ENCODE results near the gene TNFRSF12A. TPM values are rescaled to one million over a fixed set of nuclear protein-coding genes. Genes with fewer than 3 reads are reported as not detected.

Gene TNFRSF12A
- total and polyA plus RNA-seq, 12 donors, result 28.0 to 740 (median 108) TPM

DNA sequence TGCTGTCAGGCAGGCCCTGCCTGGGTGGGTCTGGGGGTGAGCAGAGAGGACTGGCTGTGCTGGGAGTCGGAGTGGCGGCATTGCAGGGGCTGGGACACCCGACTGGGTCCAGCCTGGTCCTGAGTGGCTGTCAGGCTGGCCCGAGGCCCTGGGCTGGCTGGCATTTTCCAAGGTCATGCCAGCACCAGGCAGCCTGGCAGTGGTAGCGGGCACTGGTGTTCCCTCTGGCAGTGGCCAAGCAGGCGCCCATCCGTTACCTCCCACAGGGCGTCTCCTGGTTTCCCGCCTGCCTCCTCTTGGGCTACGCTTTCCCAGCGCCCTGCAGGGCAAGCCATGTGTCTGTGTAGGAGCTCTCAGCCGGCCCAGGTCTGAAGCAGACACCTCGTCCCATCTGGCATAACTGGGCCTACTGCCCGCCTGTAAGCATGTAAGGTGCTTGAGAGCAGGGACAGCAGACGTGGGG is 34.2 kb upstream of the TNFRSF12A start:
- intact Hi-C loops (cut with DNase I), result no loop called here
- TF ChIP-seq, protein P1, sequence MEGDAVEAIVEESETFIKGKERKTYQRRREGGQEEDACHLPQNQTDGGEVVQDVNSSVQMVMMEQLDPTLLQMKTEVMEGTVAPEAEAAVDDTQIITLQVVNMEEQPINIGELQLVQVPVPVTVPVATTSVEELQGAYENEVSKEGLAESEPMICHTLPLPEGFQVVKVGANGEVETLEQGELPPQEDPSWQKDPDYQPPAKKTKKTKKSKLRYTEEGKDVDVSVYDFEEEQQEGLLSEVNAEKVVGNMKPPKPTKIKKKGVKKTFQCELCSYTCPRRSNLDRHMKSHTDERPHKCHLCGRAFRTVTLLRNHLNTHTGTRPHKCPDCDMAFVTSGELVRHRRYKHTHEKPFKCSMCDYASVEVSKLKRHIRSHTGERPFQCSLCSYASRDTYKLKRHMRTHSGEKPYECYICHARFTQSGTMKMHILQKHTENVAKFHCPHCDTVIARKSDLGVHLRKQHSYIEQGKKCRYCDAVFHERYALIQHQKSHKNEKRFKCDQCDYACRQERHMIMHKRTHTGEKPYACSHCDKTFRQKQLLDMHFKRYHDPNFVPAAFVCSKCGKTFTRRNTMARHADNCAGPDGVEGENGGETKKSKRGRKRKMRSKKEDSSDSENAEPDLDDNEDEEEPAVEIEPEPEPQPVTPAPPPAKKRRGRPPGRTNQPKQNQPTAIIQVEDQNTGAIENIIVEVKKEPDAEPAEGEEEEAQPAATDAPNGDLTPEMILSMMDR (IDR thresholded peaks at IDR 0.05), result no peak
- peak overlapping the region; percentile 47 to 95 (median 84) for H3K27ac ChIP-seq
- H3K36me3 ChIP-seq, result no peaks in the 10 kb centered on the region
- DNase-seq (peak; percentile 54 to 64), ATAC-seq (peak; percentile 57 to 87 (median 77))
- peaks cover 3 to 38% (median 17%) of the 10 kb centered on the region in 9 donors for H3K4me1 ChIP-seq
- no peaks in the 10 kb centered on the region for H3K9me3 ChIP-seq
- 41 to 59% methylated on average over 15 of the region's 15 CpGs for WGBS, 2 donors
- H3K27me3 ChIP-seq, result peaks cover 0 to 32% (median 11%) of the 10 kb centered on the region in 7 donors
- H3K4me3 ChIP-seq, result no peak overlapping the region

DNA sequence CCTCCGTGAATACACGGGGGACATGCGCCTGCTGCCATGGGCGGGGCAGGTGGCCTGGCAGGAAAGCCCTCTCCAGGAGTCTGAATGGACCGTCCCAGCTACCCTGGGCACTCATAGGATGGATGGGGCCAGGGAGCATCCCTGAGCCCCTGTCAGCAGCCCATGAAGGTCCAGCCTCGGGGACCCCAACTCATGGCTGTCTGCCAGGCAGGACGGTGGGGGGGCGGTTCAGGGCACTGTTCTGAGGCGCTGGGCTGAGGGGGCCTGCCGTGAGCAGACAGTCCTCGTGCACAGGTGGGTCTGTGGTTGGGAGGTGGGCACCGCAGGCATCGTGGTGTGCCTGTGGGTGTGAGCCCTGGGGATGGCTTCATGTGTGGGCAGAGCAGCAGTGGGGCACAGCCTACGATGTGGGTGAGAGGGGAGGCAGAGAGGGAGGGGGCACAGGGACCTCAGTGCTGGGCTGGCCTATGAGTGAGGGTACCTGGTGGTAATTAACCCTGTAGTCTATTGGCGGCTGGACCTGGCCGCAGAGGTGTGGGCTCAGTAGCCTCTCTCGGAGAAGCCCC is 33.5 kb upstream of the TNFRSF12A start:
- H3K4me3 ChIP-seq, result no peak overlapping the region
- peak overlapping the region in 4 of 10 donors; percentile 81 to 95 (median 90) for H3K27ac ChIP-seq
- no peak for DNase-seq
- 76 to 84% methylated on average over 17 of the region's 17 CpGs for WGBS, 2 donors
- intact Hi-C loops (cut with DNase I), result no loop called here
- peaks cover 3 to 32% (median 12%) of the 10 kb centered on the region in 9 donors for H3K4me1 ChIP-seq
- H3K27me3 ChIP-seq, result peaks cover 0 to 32% (median 11%) of the 10 kb centered on the region in 7 donors
- no peaks in the 10 kb centered on the region for H3K9me3 ChIP-seq
- H3K36me3 ChIP-seq, result no peaks in the 10 kb centered on the region
- TF ChIP-seq, protein P1 (IDR thresholded peaks at IDR 0.05), result no peak
- ATAC-seq, result peak in 1 of 8 donors; percentile 5

DNA sequence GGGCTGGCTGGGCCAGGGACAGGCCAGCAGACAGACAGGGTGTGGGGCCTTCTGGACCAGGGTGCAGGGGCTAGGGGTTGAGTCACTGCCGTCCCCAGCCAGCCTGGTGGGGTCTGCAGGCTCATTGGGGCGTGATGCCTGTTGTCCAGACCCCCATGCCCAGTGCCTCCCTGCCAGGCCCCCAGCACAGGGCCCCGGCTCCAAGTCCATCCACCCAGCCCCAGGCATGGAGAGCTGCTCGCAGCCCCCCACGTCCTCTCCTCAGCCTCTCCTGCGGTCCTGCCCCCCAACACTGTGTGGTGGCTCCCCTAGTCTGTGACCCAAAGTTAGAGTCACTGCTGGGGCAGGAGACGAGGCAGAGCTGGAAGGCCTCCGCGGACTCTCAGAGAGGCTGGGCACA is 32.9 kb upstream of the TNFRSF12A start:
- peaks cover 3 to 32% (median 12%) of the 10 kb centered on the region in 9 donors for H3K4me1 ChIP-seq
- H3K9me3 ChIP-seq, result no peaks in the 10 kb centered on the region
- DNase-seq (no peak), ATAC-seq (no peak)
- H3K36me3 ChIP-seq, result no peaks in the 10 kb centered on the region
- WGBS, 2 donors, result 85 to 86% methylated on average over 9 of the region's 9 CpGs
- no peak overlapping the region for H3K27ac ChIP-seq
- peaks cover 0 to 32% (median 11%) of the 10 kb centered on the region in 7 donors for H3K27me3 ChIP-seq
- intact Hi-C loops (cut with DNase I), result no loop called here
- H3K4me3 ChIP-seq, result no peak overlapping the region
- TF ChIP-seq, protein P1 (IDR thresholded peaks at IDR 0.05), result no peak

DNA sequence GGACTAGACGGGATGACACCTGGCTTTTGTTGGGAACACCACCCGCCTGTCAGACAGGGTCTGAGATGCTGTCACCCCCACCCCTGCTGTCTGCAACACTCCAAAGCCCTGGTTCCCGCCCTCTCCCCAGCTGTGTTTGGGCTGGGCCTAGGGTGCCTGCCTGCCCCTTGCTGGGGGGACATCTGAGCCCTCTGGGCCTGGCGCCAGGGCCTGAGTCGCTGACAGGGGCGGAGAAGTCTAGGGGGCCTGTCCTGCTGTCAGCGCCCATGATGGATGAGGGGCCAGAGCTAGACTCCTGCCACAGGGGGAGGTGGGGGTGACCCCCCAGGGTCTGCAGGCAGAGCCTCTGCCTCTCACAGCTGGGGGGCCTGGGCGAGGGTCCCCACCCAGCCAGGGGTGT is 32.3 kb upstream of the TNFRSF12A start:
- WGBS, 2 donors, result 52 to 59% methylated on average over 8 of the region's 8 CpGs
- H3K27ac ChIP-seq, result no peak overlapping the region
- peak in 1 of 8 donors; percentile 1 for ATAC-seq

More for the DNA sequence above, 32.3 kb upstream of the TNFRSF12A start:
- no peak for DNase-seq
- intact Hi-C loops (cut with DNase I), result no loop called here
- Histone ChIP-seq H3K4me1 (peaks cover 3 to 32% (median 12%) of the 10 kb centered on the region in 9 donors), H3K27me3 (peaks cover 0 to 32% (median 11%) of the 10 kb centered on the region in 7 donors), H3K4me3 (no peak overlapping the region), H3K9me3 (no peaks in the 10 kb centered on the region), H3K36me3 (no peaks in the 10 kb centered on the region)
- TF ChIP-seq, protein P1 (IDR thresholded peaks at IDR 0.05), result no peak

Measured in heart right ventricle (tissue), 16 donors.